GM21528 (cell line): ENCODE measurements around the gene TEDC1.

Experiments
- ATAC-seq: cut with Tn5 transposase; IDR thresholded peaks from one replicate; pipeline ENCODE4 v1.9.1; 2021; ENCODE audit warnings: mild to moderate bottlenecking, moderate library complexity; ENCODE audit not compliant: unreplicated experiment, low FRiP score

TEDC1 gene

GRCh38 chr14:105490572-105491365 is at the start of gene TEDC1:
Gene TEDC1, plus strand, starts transcription at chr14:105491246. Its CDS starts 130 bp downstream, at chr14:105491376.
- peak; percentile 75 for ATAC-seq

GRCh38 chr14:105442125-105442524 is 48.9 kb upstream of the TEDC1 start:
- no peak for ATAC-seq

- no peak for ATAC-seq
These were observed 48.2 kb upstream of the TEDC1 start for GRCh38 chr14:105442834-105443233.

GRCh38 chr14:105444859-105445258 is 46.2 kb upstream of the TEDC1 start:
- ATAC-seq = no peak

DNA sequence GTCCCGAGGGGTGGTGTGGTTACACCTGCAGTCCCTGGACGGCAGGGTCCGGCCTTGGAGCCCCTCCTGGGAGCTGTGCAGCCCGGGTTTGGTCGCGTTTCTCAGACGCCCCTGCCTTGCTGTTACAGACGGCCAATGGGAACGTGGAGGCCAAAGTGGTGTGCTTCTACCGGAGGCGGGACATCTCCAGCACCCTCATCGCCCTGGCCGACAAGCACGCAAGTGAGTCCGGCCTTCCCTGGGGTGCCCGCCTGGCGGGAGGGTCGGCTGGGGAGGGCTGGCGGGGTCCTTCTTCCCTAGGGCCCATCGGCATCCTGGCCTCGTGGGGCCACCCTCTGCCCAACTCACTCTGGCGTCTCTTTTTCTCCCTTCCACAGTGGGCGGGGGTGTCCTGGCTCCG is 45.8 kb upstream of the TEDC1 start:
- ATAC-seq = no peak

- ATAC-seq = no peak
These were observed 44.9 kb upstream of the TEDC1 start for GRCh38 chr14:105445901-105446845.

DNA sequence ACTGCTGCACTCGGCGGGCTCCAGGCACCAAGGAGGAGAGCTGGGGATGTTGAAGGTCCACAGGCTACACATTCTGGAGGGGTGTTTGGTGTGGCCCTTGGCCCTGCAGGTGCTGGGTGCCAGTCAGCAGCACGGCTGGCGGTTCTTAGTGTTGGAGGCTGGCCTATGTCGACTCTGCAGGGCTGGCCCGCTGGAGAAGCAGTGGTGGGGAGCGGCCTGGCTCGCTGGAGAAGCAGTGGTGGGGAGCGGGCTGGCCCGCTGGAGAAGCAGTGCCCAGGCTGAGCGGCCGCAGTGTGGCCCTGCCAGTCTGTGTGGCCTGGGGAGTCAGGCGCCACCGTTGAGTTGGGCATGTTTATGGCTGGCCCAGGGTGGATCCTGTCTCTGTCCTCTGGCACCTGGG is 44.1 kb upstream of the TEDC1 start:
- ATAC-seq = no peak

GRCh38 chr14:105447651-105448640 is 43.1 kb upstream of the TEDC1 start:
- no peak for ATAC-seq

DNA sequence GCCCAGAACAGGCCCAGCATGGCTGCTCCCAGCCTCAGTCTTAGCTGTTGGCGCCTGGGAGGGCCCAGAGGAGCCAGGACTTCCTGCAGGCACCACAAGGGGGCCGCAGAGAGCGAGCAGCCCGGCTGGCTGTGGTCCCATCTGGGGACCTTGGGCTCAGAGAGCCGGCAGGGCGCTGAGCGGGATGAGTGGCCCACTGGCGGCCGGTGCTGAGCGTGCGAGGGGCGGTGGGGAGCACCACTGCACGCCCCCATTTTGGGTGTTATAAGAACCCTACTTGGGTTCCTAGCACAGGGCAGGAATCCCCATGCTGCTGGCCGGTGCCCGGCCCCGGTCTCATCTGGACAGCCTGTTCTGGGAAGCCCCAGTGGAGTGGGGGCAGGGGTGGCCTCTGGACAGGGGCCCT is 42.3 kb upstream of the TEDC1 start:
- ATAC-seq = no peak

GRCh38 chr14:105449276-105450122 is 41.5 kb upstream of the TEDC1 start:
- ATAC-seq = no peak

- ATAC-seq = no peak
These were observed 40.9 kb upstream of the TEDC1 start for GRCh38 chr14:105450123-105450505.

GRCh38 chr14:105450864-105451720 is 40.0 kb upstream of the TEDC1 start:
- ATAC-seq = no peak

DNA sequence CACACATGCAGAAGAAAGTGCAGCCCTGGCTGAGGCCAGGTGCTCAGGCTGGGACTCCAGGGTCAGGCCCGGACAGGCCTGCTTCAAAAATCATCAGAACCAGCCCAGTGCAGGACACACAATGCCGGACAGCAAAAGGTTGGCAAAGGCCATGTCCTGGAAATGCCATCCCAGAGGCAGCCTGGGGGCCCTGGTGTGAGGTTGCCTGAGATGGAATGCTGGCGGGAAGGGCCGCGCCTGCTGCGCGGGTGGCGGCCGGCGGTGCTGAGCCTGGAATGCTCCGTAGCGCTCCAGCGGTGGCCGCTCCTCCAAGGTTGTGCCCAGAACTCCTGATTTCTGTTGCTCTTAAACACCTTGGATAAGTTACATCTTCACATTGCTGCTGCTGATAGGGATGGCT is 38.1 kb upstream of the TEDC1 start:
- ATAC-seq = no peak

- ATAC-seq = no peak
These were observed 37.2 kb upstream of the TEDC1 start for GRCh38 chr14:105453847-105454246.

DNA sequence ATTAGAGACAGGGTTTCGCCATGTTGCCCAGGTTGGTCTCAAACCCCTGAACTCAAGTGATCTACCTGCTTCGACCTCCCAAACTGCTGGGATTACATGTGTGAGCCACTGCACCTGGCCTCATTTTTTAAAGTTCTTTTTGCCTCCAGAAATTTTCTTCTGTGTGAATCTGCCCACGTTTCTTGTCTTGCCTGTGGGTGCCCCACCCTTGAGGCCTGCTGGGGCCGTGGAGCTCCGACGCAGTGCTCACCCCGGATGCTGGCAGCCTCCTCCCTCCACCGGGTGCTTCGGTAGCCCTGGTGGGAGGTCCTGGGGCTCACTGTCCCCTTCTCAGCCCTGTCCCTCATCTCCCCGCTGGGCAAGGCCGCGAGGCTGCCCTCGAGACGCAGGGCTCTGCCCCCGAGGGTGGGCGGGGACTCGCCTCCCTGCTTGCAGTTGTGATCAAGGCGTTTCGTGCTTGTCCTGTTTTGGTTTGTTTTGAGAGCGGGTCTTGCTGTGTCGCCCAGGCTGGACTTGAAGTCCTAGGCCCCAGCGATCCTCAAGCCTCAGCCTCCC is 35.9 kb upstream of the TEDC1 start:
- ATAC-seq = no peak

GRCh38 chr14:105455766-105456660 is 35.0 kb upstream of the TEDC1 start:
- no peak for ATAC-seq
